Measurements from ENCODE around the gene KPTN.
A peak's percentile ranks its signal among the peaks of the same experiment; 100 is the strongest.

Gene KPTN

DNA sequence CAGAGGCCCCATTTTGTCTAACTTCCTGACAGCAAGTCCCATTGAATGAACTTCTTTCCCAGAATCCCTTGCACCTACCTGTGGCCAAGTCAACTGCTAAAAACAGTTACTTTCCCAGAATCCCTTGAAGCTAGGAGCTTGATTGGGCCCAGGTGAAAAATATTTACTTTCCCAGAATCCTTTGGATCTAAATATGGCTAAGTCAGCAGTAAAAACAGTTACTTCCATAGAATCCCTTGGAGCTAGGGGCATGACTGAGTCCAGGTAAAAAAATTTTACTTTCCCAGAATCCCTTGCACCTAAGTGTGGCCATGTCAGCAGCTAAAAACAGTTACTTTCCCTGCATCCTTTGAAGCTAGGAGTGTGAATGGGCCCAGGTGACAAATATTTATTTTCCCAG lies 51.5 kb downstream of the KPTN start:
- no peak for TF ChIP-seq CTCF (IDR thresholded peaks at IDR 0.05; ENCODE audit: low read depth, low read length)
- H3K4me3 ChIP-seq (ENCODE audit: low read depth, low read length), result no peak overlapping the region

DNA sequence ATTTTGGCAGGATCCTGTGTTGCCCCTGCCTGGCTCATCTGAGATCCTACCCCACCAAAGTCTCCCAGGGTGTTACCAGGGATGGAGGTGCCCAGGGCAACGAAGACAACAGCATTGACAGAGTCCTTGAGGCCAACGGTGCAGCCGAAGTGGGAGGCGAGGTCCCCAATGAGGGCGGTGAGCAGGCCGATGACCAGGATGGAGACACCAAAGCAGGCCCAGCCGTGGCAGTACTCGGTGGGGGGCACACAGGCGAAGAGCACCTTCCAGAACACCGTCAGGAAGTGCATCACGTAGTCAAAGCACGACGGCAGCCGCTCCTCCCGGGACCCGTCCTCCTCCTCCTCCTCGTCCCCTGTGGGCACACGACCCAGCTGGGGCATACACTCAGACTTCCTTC lies 51.9 kb downstream of the KPTN start:
- TF ChIP-seq CTCF (IDR thresholded peaks at IDR 0.05; ENCODE audit: low read depth, low read length), result no peak
- H3K4me3 ChIP-seq (ENCODE audit: low read depth, low read length), result no peak overlapping the region

- no peak for TF ChIP-seq CTCF (IDR thresholded peaks at IDR 0.05; ENCODE audit: low read depth, low read length)
Observed at GRCh38 chr19:47430041-47430802, 53.8 kb downstream of the KPTN start.

DNA sequence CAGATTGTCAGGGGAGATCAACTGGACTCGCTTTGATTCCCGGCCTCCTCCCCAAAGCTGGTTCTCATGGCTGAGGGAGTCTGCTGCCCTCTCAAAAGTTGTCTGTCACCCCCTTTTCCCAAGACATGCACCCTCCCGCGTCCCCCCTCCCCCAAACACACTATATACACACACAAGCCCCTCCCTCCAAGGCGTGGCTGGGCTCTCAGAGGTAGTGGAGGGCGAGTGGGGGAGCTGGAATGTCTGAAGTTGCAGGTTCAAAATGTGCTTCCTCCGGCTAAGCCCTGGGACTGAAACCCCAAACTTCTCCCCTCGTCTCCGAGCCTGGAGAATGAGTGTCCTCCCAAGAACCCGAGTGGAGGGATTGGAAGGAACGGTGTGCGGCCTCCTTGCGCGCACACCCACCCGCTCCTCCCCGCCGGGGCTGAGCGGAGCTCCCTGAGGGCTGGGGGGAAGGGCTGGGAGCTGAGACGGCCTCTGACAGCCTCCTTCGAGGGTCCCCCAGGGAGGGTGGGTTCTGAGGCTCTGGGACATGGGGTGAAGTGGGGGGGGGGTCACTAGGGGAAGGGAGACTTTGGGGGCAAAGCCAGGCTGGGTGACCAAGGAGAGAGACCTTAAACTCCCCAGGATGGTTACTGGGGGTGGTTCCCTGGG lies 54.8 kb downstream of the KPTN start:
- no peak overlapping the region for H3K4me3 ChIP-seq (ENCODE audit: low read depth, low read length)
- TF ChIP-seq CTCF (IDR thresholded peaks at IDR 0.05; ENCODE audit: low read depth, low read length), result no peak

More at GRCh38 chr19:47430041-47430802, 53.8 kb downstream of the KPTN start:
- H3K4me3 ChIP-seq (ENCODE audit: low read depth, low read length), result no peak overlapping the region

DNA sequence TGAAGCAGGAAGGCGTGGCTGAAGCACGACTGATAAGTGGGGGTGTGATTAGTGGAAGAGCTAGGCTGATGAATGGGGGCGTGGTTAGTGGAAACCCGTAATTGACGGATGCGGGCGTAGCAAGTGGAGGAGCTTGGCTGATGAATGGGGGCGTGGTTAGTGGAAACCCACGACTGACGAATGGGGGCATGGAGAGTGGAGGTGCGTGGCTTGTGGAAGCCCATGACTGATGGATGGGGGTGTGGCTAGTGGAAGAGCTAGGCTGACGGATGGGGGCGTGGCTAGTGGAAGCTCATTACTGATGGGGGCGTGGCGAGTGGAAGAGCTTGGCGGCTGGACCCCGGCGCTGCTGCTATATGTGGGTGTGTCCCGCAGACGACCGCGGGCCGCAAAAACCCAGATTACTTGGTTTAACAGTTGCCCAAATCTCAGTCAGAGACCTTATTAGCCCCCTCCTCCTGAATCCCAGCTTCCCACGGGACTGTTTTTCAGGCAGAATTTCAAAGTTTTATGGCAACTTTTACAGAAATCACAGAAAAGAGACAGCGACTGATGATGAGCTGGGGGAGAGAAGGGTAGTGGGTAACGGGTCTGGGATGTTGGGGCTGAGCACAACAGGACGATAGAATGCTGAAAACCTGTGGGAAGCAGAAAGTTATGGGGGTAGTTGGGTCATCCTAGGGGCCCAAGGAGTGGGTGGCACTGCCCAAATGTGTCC lies 55.7 kb downstream of the KPTN start:
- H3K4me3 ChIP-seq (ENCODE audit: low read depth, low read length), result peak overlapping the region; percentile 52
- no peak for TF ChIP-seq CTCF (IDR thresholded peaks at IDR 0.05; ENCODE audit: low read depth, low read length)

DNA sequence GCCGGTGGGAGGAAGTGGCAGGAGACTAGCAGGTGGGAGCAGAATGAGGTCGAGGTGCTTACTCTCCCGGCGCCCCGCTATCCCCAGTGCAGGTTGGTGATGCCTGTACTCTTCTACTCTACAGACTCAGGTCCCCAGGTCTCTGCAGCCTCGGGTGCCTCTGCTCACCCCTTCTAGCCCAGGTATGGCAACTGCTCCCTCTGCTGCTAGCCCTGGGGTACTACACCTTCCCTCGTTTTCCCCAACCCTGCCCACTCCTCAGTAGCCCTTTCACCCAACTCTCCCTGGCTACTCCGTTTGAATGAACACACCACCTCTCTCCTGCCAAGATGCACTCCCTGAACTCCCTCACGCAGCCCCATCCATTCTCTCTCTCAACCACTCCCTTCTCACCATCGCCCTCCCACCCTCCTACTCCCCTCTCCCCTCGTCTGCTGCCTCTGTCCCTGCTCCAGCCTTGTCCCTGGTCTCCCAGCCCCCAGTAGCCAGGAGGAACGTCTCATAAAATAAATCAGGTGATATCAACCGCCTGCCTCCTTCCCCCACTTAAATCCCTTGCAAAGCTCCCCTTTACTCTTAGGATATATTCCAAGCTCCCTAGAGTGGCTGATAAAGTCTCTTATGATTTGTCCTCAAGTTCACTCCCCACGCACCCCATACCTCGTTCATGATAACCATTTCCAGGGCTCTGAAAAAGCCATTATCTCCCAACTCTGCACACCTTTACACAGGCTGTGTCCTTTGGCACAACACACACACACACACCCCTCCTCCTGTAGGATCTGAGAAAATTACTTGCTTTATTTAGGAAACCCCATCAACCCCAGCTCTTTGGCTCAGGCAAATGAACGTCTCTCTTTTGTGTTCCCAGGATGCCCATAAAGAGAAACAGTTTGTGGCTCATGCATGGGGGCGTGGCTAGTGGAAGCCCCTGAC lies 56.5 kb downstream of the KPTN start:
- TF ChIP-seq CTCF (IDR thresholded peaks at IDR 0.05; ENCODE audit: low read depth, low read length), result peak; percentile 98

More for the DNA sequence above, 56.5 kb downstream of the KPTN start:
- H3K4me3 ChIP-seq (ENCODE audit: low read depth, low read length), result peak overlapping the region; percentile 44

All from WI38 (cell line).